Effector memory CD8-positive, alpha-beta T cell (primary cell): ENCODE results near the gene CACNG4.
A peak's percentile ranks its signal among the peaks of the same experiment; 100 is the strongest.

Experiments used
- ATAC-seq: fragments of 150-1000 bp; cut with Tn5 transposase; replicated peaks from 2 replicates; pipeline ENCODE4 v1.10.0; 2021; ENCODE audit warnings: mild to moderate bottlenecking, moderate library complexity
- DNase-seq, 3 experiments: peaks; one replicate each; pipeline ENCODE4 v3.0.0; 2021
- H3K27ac Mint-ChIP-seq, 2 donors: one replicate each; pipeline ENCODE4 v1.8.0; 2022; ENCODE audit warnings: mild to moderate bottlenecking in 2 of 2, mixed read lengths in 2 of 2, moderate library complexity in 2 of 2
- H3K27me3 Mint-ChIP-seq, 2 donors: one replicate each; pipeline ENCODE4 v1.8.0; 2022; ENCODE audit warnings: mixed read lengths in 2 of 2
- H3K36me3 Mint-ChIP-seq: one replicate; pipeline ENCODE4 v1.8.0; 2022; ENCODE audit warnings: mild to moderate bottlenecking, moderate library complexity, mixed read lengths; ENCODE audit not compliant: insufficient read depth
- H3K4me1 Mint-ChIP-seq, 2 donors: one replicate each; pipeline ENCODE4 v1.8.0; 2022; ENCODE audit warnings: low read depth in 2 of 2, mixed read lengths in 2 of 2
- H3K4me3 Mint-ChIP-seq, 2 donors: one replicate each; pipeline ENCODE4 v1.8.0; 2022; ENCODE audit warnings: mild to moderate bottlenecking in 2 of 2, mixed read lengths in 2 of 2, moderate library complexity in 2 of 2
- H3K9me3 Mint-ChIP-seq, 2 donors: one replicate each; pipeline ENCODE4 v1.8.0; 2022; ENCODE audit warnings: mixed read lengths in 2 of 2

Gene CACNG4

GRCh38 chr17:66959641-66960375 lies 4.7 kb upstream of the CACNG4 start:
- peaks cover 3% of the 10 kb centered on the region for H3K36me3 Mint-ChIP-seq
- DNase-seq = no peak
- H3K27ac Mint-ChIP-seq = no peak overlapping the region
- H3K9me3 Mint-ChIP-seq = no peaks in the 10 kb centered on the region
- peaks cover 38 to 60% of the 10 kb centered on the region in 2 donors for H3K27me3 Mint-ChIP-seq
- ATAC-seq = no peak
- H3K4me1 Mint-ChIP-seq = peaks cover 0 to 4% of the 10 kb centered on the region in 2 donors
- no peak overlapping the region for H3K4me3 Mint-ChIP-seq

- DNase-seq = no peak
- ATAC-seq = no peak
- Mint-ChIP-seq H3K4me1 (peaks cover 0 to 4% of the 10 kb centered on the region in 2 donors), H3K9me3 (no peaks in the 10 kb centered on the region), H3K27ac (no peak overlapping the region), H3K36me3 (peaks cover 3% of the 10 kb centered on the region), H3K4me3 (no peak overlapping the region), H3K27me3 (peaks cover 38 to 60% of the 10 kb centered on the region in 2 donors)
Measured at GRCh38 chr17:66960613-66961012, 3.9 kb upstream of the CACNG4 start.

GRCh38 chr17:66963521-66963908 lies 992 bp upstream of the CACNG4 start:
- peaks cover 0 to 8% of the 10 kb centered on the region in 2 donors for H3K4me1 Mint-ChIP-seq
- no peak overlapping the region for H3K27ac Mint-ChIP-seq
- H3K36me3 Mint-ChIP-seq = peaks cover 3% of the 10 kb centered on the region
- H3K9me3 Mint-ChIP-seq = no peaks in the 10 kb centered on the region
- peak overlapping the region; percentile 68 to 82 for H3K4me3 Mint-ChIP-seq
- no peak for DNase-seq
- H3K27me3 Mint-ChIP-seq = peaks cover 62 to 81% of the 10 kb centered on the region in 2 donors
- ATAC-seq = no peak

GRCh38 chr17:66964930-66965800 lies 658 bp downstream of the CACNG4 start:
- peak overlapping the region; percentile 62 to 69 for H3K4me3 Mint-ChIP-seq
- no peaks in the 10 kb centered on the region for H3K9me3 Mint-ChIP-seq
- H3K36me3 Mint-ChIP-seq = no peaks in the 10 kb centered on the region
- ATAC-seq (no peak), DNase-seq (no peak)
- H3K27ac Mint-ChIP-seq = no peak overlapping the region
- H3K4me1 Mint-ChIP-seq = peaks cover 0 to 8% of the 10 kb centered on the region in 2 donors
- H3K27me3 Mint-ChIP-seq = peaks cover 66 to 81% of the 10 kb centered on the region in 2 donors

GRCh38 chr17:66965801-66966262 lies 1.3 kb downstream of the CACNG4 start:
- no peaks in the 10 kb centered on the region for H3K36me3 Mint-ChIP-seq
- H3K27me3 Mint-ChIP-seq = peaks cover 71 to 81% of the 10 kb centered on the region in 2 donors
- ATAC-seq = no peak

GRCh38 chr17:66966298-66966697 lies 1.8 kb downstream of the CACNG4 start:
- H3K4me1 Mint-ChIP-seq = peaks cover 0 to 8% of the 10 kb centered on the region in 2 donors
- DNase-seq (no peak), ATAC-seq (no peak)
- no peak overlapping the region for H3K27ac Mint-ChIP-seq
- H3K36me3 Mint-ChIP-seq = no peaks in the 10 kb centered on the region
- H3K9me3 Mint-ChIP-seq = no peaks in the 10 kb centered on the region
- peaks cover 75 to 84% of the 10 kb centered on the region in 2 donors for H3K27me3 Mint-ChIP-seq
- H3K4me3 Mint-ChIP-seq = peak overlapping the region; percentile 35 to 69

More at GRCh38 chr17:66965801-66966262, 1.3 kb downstream of the CACNG4 start:
- no peaks in the 10 kb centered on the region for H3K9me3 Mint-ChIP-seq
- H3K27ac Mint-ChIP-seq = no peak overlapping the region
- no peak for DNase-seq
- H3K4me1 Mint-ChIP-seq = peaks cover 0 to 8% of the 10 kb centered on the region in 2 donors
- H3K4me3 Mint-ChIP-seq = peak overlapping the region; percentile 35 to 69

- Mint-ChIP-seq H3K4me1 (peaks cover 0 to 8% of the 10 kb centered on the region in 2 donors), H3K27ac (no peak overlapping the region), H3K36me3 (no peaks in the 10 kb centered on the region), H3K9me3 (no peaks in the 10 kb centered on the region), H3K27me3 (peaks cover 80 to 86% of the 10 kb centered on the region in 2 donors), H3K4me3 (peak overlapping the region; percentile 35 to 69)
- ATAC-seq (no peak), DNase-seq (no peak)
Measured at GRCh38 chr17:66966704-66967418, 2.4 kb downstream of the CACNG4 start.

GRCh38 chr17:66967837-66968543 lies 3.5 kb downstream of the CACNG4 start:
- Mint-ChIP-seq H3K36me3 (no peaks in the 10 kb centered on the region), H3K4me3 (no peak overlapping the region), H3K27me3 (peaks cover 75 to 82% of the 10 kb centered on the region in 2 donors), H3K9me3 (no peaks in the 10 kb centered on the region), H3K4me1 (peaks cover 0 to 8% of the 10 kb centered on the region in 2 donors), H3K27ac (no peak overlapping the region)
- DNase-seq (no peak), ATAC-seq (no peak)

- no peaks in the 10 kb centered on the region for H3K9me3 Mint-ChIP-seq
- H3K4me3 Mint-ChIP-seq = no peak overlapping the region
- H3K27ac Mint-ChIP-seq = no peak overlapping the region
- ATAC-seq (no peak), DNase-seq (no peak)
- H3K4me1 Mint-ChIP-seq = peaks cover 0 to 6% of the 10 kb centered on the region in 2 donors
- H3K27me3 Mint-ChIP-seq = peaks cover 66 to 82% of the 10 kb centered on the region in 2 donors
- no peaks in the 10 kb centered on the region for H3K36me3 Mint-ChIP-seq
Measured at GRCh38 chr17:66968916-66969315, 4.4 kb downstream of the CACNG4 start.

- no peak for ATAC-seq
- H3K4me1 Mint-ChIP-seq = peaks cover 0 to 3% of the 10 kb centered on the region in 2 donors
- H3K36me3 Mint-ChIP-seq = no peaks in the 10 kb centered on the region
- H3K27ac Mint-ChIP-seq = no peak overlapping the region
- H3K4me3 Mint-ChIP-seq = no peak overlapping the region
- no peaks in the 10 kb centered on the region for H3K9me3 Mint-ChIP-seq
- no peak for DNase-seq
- H3K27me3 Mint-ChIP-seq = peaks cover 63 to 83% of the 10 kb centered on the region in 2 donors
Measured at GRCh38 chr17:66970140-66970539, 5.6 kb downstream of the CACNG4 start.

GRCh38 chr17:66970797-66971196 lies 6.3 kb downstream of the CACNG4 start:
- ATAC-seq = no peak

GRCh38 chr17:66971264-66971663 lies 6.8 kb downstream of the CACNG4 start:
- no peak for ATAC-seq
- Mint-ChIP-seq H3K36me3 (no peaks in the 10 kb centered on the region), H3K4me3 (no peak overlapping the region), H3K9me3 (no peaks in the 10 kb centered on the region), H3K4me1 (peaks cover 0 to 3% of the 10 kb centered on the region in 2 donors), H3K27me3 (peaks cover 66 to 89% of the 10 kb centered on the region in 2 donors), H3K27ac (no peak overlapping the region)
- no peak for DNase-seq

More at GRCh38 chr17:66970797-66971196, 6.3 kb downstream of the CACNG4 start:
- Mint-ChIP-seq H3K27ac (no peak overlapping the region), H3K4me1 (peaks cover 0 to 3% of the 10 kb centered on the region in 2 donors), H3K36me3 (no peaks in the 10 kb centered on the region), H3K9me3 (no peaks in the 10 kb centered on the region), H3K27me3 (peaks cover 63 to 89% of the 10 kb centered on the region in 2 donors), H3K4me3 (no peak overlapping the region)
- no peak for DNase-seq
